Activated CD4-positive, alpha-beta memory T cell treated with anti-CD3 and anti-CD28 coated beads for 36 hours (primary cell): ENCODE results near the gene SIGLEC11. TPM values are rescaled to one million over a fixed set of nuclear protein-coding genes. Genes with fewer than 3 reads are reported as not detected.
"Not testable (repeated sequence)": the region's sequence is repeated elsewhere in the genome, so short reads cannot be mapped to it uniquely, and the experiment has no call there.

ENCODE experiments used
- CTCF ChIA-PET: fragments of 350-600 bp; sonication (Branson Sonifier 250); formaldehyde crosslinking; loops from one replicate; lab custom pipeline; 2021; ENCODE audit warnings: antibody characterized with exemption, inconsistent platforms; lab: Charles Lee
- POLR2A ChIA-PET: fragments of 350-600 bp; sonication (Branson Sonifier 250); formaldehyde crosslinking; loops from one replicate; lab custom pipeline; 2021; ENCODE audit warnings: antibody characterized with exemption; lab: Charles Lee
- DNase-seq: peaks from one replicate; pipeline ENCODE4 v3.0.0-alpha.2; 2020
- H3K27ac Mint-ChIP-seq: one replicate; pipeline ENCODE4 v1.8.0; 2021; ENCODE audit warnings: mixed read lengths
- H3K27me3 Mint-ChIP-seq: one replicate; pipeline ENCODE4 v1.8.0; 2021; ENCODE audit warnings: mixed read lengths
- H3K36me3 Mint-ChIP-seq: one replicate; pipeline ENCODE4 v1.8.0; 2021; ENCODE audit warnings: mixed read lengths
- H3K4me1 Mint-ChIP-seq: one replicate; pipeline ENCODE4 v1.8.0; 2021; ENCODE audit warnings: low read depth, mixed read lengths
- H3K4me3 Mint-ChIP-seq: one replicate; pipeline ENCODE4 v1.8.0; 2021; ENCODE audit warnings: mild to moderate bottlenecking, mixed read lengths
- H3K9me3 Mint-ChIP-seq: one replicate; pipeline ENCODE4 v1.8.0; 2021; ENCODE audit warnings: mixed read lengths
- intact Hi-C: fragments of 100-400 bp; cut with micrococcal nuclease; formaldehyde crosslinking; loops from one replicate; pipeline ENCODE4 v1.15.1; 2023
- total RNA-seq, 2 experiments: library from RNA; stranded (reverse); gene quantifications; one replicate each; pipeline ENCODE4 v1.2.3, GENCODE V29; 2021

The SIGLEC11 gene
- total RNA-seq, 2 experiments from 2014 or later: not detected

DNA sequence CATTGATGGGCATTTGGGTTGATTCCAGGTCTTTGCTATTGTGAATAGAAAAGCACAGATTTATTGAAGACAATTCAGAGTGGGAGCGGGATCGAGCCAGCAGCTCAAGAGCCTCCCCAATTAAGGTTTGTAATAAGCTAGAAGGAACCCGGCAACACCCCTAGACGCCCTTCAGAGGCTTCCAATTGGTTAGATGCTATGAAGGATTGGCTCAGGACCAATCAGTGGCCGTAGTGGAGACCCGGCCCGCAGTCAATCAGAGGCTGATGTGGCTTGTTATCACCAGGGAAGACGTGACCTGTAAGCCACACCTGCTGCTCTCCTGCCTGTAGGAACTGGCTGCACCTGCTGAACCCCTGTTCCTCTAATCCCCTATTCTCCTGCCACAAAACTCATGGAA, 14.6 kb downstream of the SIGLEC11 start:
- no peak for DNase-seq
- intact Hi-C loops: no loop called here
- H3K9me3 Mint-ChIP-seq: peaks cover 3% of the 10 kb centered on the region
- H3K27ac Mint-ChIP-seq: no peak overlapping the region
- H3K4me1 Mint-ChIP-seq: peaks cover 18% of the 10 kb centered on the region
- peaks cover 40% of the 10 kb centered on the region for H3K27me3 Mint-ChIP-seq
- no peaks in the 10 kb centered on the region for H3K36me3 Mint-ChIP-seq
- CTCF ChIA-PET: interaction anchor here (1.0 to 10.5 kb wide), 2 partner anchors 9 to 100 kb away, joined by 3 to 48 read pairs; no protein-coding TSS in a partner anchor
- POLR2A ChIA-PET: no interaction called here
- no peak overlapping the region for H3K4me3 Mint-ChIP-seq

DNA sequence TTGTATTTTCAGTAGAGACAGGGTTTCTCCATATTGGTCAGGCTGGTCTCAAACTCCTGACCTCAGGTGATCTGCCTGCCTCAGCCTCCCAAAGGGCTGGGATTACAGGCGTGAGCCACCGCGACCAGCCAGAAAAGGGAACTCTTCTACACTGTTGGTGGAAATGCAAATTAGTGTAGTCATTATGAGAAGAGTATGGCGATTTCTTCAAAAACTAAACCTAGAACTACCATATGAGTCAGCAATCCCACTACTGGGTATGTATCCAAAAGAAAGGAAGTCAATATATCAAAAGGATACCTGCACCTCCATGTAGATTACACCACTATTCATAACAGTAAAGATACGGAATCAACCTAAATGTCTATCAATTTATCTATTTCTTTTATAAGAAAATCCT, 16.4 kb downstream of the SIGLEC11 start:
- intact Hi-C loops, H3K4me3 Mint-ChIP-seq, H3K27ac Mint-ChIP-seq, H3K9me3 Mint-ChIP-seq, H3K36me3 Mint-ChIP-seq, POLR2A ChIA-PET: not testable (repeated sequence)
- CTCF ChIA-PET: interaction anchor here (0.6 kb wide), 1 partner anchor 11 kb away, joined by 3 read pairs; no protein-coding TSS in a partner anchor
- Mint-ChIP-seq H3K4me1 (peaks cover 18% of the 10 kb centered on the region), H3K27me3 (peaks cover 38% of the 10 kb centered on the region)
- peak; percentile 48 for DNase-seq

DNA sequence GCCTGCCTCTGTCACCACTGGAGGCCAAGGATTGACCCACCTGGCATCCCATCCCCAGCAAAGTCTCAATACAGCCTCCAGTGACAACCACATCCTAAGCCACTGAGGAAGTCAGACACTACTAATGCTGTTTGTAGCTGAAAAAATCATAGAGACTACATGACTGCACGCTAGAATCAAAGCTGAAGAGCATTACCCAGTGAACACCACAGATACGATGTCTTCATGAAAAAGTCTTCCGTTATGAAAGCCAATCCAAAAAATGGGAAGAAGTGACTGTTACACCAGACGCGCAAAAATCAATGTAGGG, 20.5 kb downstream of the SIGLEC11 start:
- Mint-ChIP-seq H3K27ac (no peak overlapping the region), H3K9me3 (peaks cover 2% of the 10 kb centered on the region), H3K27me3 (peaks cover 29% of the 10 kb centered on the region), H3K4me1 (peaks cover 17% of the 10 kb centered on the region), H3K4me3 (no peak overlapping the region), H3K36me3 (no peaks in the 10 kb centered on the region)
- no peak for DNase-seq
- ChIA-PET POLR2A (no interaction called here), CTCF (interaction anchor here (5.9 kb wide), 1 partner anchor 41 kb away, joined by 114 read pairs; no protein-coding TSS in a partner anchor)
- intact Hi-C loops: no loop called here

DNA sequence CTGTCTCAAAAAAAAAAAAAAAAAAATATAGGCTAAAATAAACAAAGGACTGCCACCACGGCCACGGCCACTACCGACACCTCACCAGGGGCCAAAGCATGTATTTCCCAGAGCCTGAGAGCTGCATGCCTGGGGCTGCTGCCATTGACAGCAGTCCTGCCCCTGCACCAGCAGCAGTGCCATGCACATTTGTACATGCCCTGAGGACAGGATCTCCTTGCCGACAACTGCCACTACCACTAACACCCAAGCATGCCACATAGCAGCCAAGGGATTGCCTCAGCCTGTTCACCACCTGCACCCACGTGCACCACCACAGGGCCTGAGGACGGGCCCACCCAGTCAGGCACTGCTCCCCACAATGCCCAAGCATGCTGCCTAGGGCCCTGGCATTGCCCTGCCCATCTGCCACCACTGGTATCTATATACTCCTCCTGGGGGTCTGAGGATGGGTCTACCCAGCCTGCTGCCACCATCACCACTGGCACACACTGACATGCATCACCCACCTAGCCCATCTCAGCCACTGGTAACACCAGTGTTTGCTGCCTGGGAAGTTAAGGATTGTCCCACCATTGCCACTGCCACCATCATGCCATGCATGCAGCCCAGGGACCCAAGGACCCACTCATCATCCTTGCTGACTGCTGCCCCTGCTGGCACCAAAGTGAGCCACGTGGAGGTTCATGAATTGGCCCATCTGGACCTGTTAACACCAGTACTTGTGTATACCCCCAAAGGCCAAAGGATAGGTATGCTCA, 21.1 kb downstream of the SIGLEC11 start:
- intact Hi-C loops: no loop called here
- ChIA-PET POLR2A (no interaction called here), CTCF (interaction anchor here (5.1 to 5.9 kb wide), 2 partner anchors 11 to 42 kb away, joined by 48 to 114 read pairs; no protein-coding TSS in a partner anchor)
- no peaks in the 10 kb centered on the region for H3K9me3 Mint-ChIP-seq
- peaks cover 25% of the 10 kb centered on the region for H3K27me3 Mint-ChIP-seq
- no peak overlapping the region for H3K27ac Mint-ChIP-seq
- no peaks in the 10 kb centered on the region for H3K36me3 Mint-ChIP-seq
- H3K4me3 Mint-ChIP-seq: no peak overlapping the region
- no peak for DNase-seq
- peaks cover 13% of the 10 kb centered on the region for H3K4me1 Mint-ChIP-seq

DNA sequence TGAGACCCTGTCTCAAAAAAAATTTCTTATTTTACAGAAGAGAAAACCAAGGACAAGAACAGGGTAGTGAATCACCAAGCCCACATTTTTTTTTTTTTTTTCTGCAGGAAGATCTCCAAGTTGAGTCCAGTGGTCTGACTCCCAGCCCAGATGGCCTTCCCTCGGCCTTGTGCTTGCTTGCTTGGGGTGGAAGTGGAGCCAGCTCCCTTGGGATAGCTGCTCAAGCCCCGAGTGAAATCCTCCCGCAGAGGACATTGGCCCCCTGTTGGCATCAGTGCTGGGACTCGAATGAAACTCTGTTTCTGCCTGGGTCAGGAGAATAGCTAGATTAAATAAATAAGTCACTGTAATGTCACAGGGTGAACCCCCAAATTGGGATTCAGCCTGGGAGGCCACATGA, 22.3 kb downstream of the SIGLEC11 start:
- DNase-seq: no peak
- Mint-ChIP-seq H3K36me3 (no peaks in the 10 kb centered on the region), H3K27me3 (peaks cover 21% of the 10 kb centered on the region), H3K9me3 (no peaks in the 10 kb centered on the region), H3K27ac (no peak overlapping the region), H3K4me1 (peaks cover 9% of the 10 kb centered on the region), H3K4me3 (no peak overlapping the region)
- intact Hi-C loops: no loop called here
- POLR2A ChIA-PET: no interaction called here
- CTCF ChIA-PET: interaction anchor here (0.7 to 5.9 kb wide), 6 partner anchors 9 to 91 kb away, joined by 3 to 114 read pairs (median 5); no protein-coding TSS in a partner anchor

DNA sequence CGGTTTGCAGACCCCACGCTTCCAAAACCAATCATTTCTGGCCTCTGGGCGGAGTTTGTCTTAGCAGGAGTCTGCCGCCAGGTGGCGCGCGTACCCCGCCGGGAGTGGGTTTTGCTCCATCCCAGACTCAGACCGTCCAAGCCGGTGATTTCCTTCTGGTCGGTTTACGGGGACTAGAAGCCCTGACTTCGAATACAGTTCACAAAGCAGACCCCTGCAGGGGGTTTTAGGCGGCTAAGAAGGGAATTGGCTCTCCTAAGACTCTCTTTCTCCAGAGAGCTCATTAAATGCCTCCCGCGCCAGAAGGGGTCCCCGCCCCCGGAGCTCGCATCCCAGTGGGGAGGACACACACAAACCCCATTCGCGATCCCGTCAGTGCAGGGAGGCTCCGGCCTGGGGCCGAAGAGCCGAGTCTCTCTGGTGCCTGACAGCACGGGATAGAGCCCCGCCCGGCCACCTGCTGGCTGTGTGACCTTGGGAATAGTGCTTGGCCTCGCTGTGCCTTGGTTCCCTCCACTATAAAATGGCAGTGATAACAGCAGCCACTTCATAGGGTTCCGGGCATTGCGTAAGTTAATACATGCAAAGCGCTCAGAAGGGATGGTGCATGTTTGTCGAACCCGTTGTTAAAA, 23.1 kb downstream of the SIGLEC11 start:
- no peak overlapping the region for H3K27ac Mint-ChIP-seq
- no peaks in the 10 kb centered on the region for H3K36me3 Mint-ChIP-seq
- POLR2A ChIA-PET: no interaction called here
- peak; percentile 86 for DNase-seq
- peaks cover 10% of the 10 kb centered on the region for H3K4me1 Mint-ChIP-seq
- CTCF ChIA-PET: interaction anchor here (0.7 to 5.9 kb wide), 14 partner anchors 9 to 198 kb away, joined by 3 to 114 read pairs (median 3); partner anchors contain the start of genes ATF5 and NUP62
- intact Hi-C loops: loop anchor here (1.0 kb wide), 1 partner anchor 45 kb away; no protein-coding TSS in a partner anchor
- peaks cover 13% of the 10 kb centered on the region for H3K27me3 Mint-ChIP-seq
- H3K4me3 Mint-ChIP-seq: no peak overlapping the region
- no peaks in the 10 kb centered on the region for H3K9me3 Mint-ChIP-seq

DNA sequence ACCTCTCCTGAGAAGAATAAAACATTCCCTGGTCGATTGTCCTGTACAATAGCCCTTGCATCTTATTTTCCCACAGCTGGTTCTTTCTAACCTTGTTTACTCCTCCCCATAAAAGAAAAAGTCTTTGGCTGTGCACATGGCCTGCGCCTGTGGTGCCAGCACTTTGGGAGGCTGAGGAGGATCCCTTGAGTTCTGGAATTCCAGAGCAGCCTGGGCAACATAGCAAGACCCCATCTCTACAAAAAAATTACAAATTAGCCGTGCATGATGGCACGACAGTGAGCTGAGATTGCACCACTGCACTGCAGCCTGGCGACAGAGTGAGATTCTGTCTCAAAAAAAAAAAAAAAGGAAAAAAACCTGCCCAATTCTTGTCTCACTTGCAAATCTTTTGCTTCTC, 24.4 kb downstream of the SIGLEC11 start:
- ChIA-PET POLR2A (no interaction called here), CTCF (interaction anchor here (0.6 to 5.9 kb wide), 6 partner anchors 9 to 200 kb away, joined by 3 to 114 read pairs (median 4); no protein-coding TSS in a partner anchor)
- H3K27ac Mint-ChIP-seq: no peak overlapping the region
- intact Hi-C loops: no loop called here
- H3K9me3 Mint-ChIP-seq: no peaks in the 10 kb centered on the region
- H3K4me1 Mint-ChIP-seq: peaks cover 22% of the 10 kb centered on the region
- no peak overlapping the region for H3K4me3 Mint-ChIP-seq
- peaks cover 4% of the 10 kb centered on the region for H3K36me3 Mint-ChIP-seq
- no peak for DNase-seq
- H3K27me3 Mint-ChIP-seq: peaks cover 7% of the 10 kb centered on the region

DNA sequence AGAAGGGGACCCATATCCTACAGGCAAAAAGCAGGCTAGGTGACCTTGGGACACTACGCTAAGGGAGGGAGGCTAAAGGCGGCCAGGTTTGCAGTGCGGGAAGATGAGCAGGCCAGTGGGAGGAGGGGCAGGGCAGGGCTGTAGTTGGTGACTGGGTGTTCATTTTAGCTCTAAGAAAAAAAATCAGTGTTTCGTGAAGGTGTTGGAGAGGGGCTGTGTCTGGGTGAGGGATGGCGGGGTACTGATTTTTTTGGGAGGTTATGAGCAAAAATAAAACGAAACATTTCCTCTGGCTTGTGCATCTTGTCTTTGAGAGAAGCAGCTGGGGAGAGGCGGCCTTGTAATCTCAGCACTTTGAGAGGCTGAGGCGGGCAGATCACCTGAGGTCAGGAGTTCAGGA, 27.3 kb downstream of the SIGLEC11 start:
- no peak for DNase-seq
- Mint-ChIP-seq H3K27me3 (peaks cover 5% of the 10 kb centered on the region), H3K4me3 (no peak overlapping the region), H3K27ac (peak overlapping the region; percentile 2), H3K4me1 (peaks cover 44% of the 10 kb centered on the region), H3K9me3 (no peaks in the 10 kb centered on the region), H3K36me3 (peaks cover 25% of the 10 kb centered on the region)
- ChIA-PET POLR2A (no interaction called here), CTCF (interaction anchor here (0.7 to 1.8 kb wide), 4 partner anchors 11 to 51 kb away, joined by 3 to 6 read pairs (median 4); no protein-coding TSS in a partner anchor)
- intact Hi-C loops: no loop called here

DNA sequence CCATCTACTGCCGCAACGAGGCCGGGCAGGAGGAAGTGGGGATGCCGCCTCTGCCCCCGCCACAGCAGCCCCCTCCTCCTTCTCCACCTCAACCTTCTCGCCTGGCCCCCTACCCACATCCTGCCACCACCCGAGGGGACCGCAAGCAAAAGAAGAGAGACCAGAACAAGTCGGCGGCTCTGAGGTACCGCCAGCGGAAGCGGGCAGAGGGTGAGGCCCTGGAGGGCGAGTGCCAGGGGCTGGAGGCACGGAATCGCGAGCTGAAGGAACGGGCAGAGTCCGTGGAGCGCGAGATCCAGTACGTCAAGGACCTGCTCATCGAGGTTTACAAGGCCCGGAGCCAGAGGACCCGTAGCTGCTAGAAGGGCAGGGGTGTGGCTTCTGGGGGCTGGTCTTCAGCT, 28.2 kb downstream of the SIGLEC11 start:
- intact Hi-C loops: no loop called here
- POLR2A ChIA-PET: no interaction called here
- peak overlapping the region; percentile 21 for H3K4me3 Mint-ChIP-seq
- no peaks in the 10 kb centered on the region for H3K9me3 Mint-ChIP-seq
- H3K4me1 Mint-ChIP-seq: peaks cover 48% of the 10 kb centered on the region
- peaks cover 32% of the 10 kb centered on the region for H3K36me3 Mint-ChIP-seq
- DNase-seq: peak; percentile 74
- H3K27me3 Mint-ChIP-seq: peaks cover 5% of the 10 kb centered on the region
- CTCF ChIA-PET: interaction anchor here (0.9 to 1.8 kb wide), 3 partner anchors 45 to 52 kb away, joined by 3 to 6 read pairs (median 4); no protein-coding TSS in a partner anchor
- peak overlapping the region; percentile 50 for H3K27ac Mint-ChIP-seq

DNA sequence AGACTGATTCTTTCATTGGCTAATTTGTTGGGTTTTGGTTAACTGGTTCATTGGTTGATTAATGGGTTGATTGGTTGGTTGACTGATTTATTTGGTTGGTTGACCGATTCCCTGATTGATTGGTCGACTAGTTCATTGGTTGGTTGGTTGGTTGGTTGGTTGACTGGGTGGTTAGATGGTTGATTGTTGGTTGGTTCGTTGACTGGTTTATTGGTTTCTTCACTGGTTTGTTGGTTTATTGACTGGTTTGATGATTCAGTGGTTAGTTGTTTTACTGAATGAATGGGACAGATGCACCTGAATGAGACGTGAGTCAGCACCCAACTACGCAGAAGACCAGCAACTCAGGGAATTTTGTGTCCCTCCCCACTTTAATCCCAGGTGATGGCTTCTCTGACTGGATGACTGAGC, 28.9 kb downstream of the SIGLEC11 start:
- intact Hi-C loops: no loop called here
- H3K27ac Mint-ChIP-seq: peak overlapping the region; percentile 38
- POLR2A ChIA-PET: no interaction called here

DNA sequence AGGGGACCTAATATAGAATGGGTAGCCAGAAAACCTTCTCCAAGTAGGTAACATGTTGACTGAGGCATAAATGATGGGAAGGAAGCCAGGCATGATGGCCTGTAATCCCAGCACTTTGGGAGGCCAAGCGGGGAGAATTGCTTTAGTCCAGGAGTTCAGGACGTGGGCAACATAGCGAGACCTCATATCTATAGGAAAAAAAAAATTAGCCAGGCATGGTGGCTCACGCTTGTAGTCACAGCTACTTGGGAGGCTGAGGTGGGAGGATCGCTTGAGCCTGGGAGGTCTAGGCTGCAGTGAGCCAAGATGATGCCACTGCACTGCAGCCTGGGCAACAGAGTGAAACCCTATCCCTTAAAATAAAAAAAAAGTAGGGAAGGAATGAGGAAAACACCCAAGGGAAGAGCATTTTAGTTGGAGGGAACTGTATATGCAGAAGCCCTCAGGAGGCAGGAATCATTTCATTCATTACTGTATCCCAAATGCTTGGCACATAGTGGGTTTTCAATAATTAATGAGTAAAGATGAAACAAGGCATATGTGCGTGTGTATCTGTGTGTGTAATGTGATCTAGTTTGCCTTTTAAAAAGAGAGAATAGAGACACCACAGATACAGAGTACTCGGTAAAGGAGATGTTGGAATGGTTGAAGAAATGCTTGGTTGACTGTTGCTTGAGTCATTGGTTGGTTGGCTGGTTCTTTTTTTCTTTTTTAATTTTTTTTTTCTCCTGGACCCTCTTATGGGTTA, 29.5 kb downstream of the SIGLEC11 start:
- DNase-seq: no peak
- Mint-ChIP-seq H3K36me3 (peaks cover 43% of the 10 kb centered on the region), H3K4me1 (peaks cover 59% of the 10 kb centered on the region), H3K9me3 (no peaks in the 10 kb centered on the region), H3K27me3 (peaks cover 5% of the 10 kb centered on the region), H3K27ac (no peak overlapping the region), H3K4me3 (peak overlapping the region; percentile 2)
- CTCF ChIA-PET: no interaction called here
- intact Hi-C loops: no loop called here
- POLR2A ChIA-PET: no interaction called here

More for the DNA sequence above, 28.9 kb downstream of the SIGLEC11 start:
- Mint-ChIP-seq H3K36me3 (peaks cover 39% of the 10 kb centered on the region), H3K4me1 (peaks cover 55% of the 10 kb centered on the region), H3K4me3 (peak overlapping the region; percentile 35), H3K27me3 (peaks cover 5% of the 10 kb centered on the region), H3K9me3 (no peaks in the 10 kb centered on the region)
- DNase-seq: no peak
- CTCF ChIA-PET: interaction anchor here (1.6 kb wide), 1 partner anchor 46 kb away, joined by 4 read pairs; no protein-coding TSS in a partner anchor
